ENCODE data around the gene GGACT. TPM values are rescaled to one million over a fixed set of nuclear protein-coding genes. Genes with fewer than 3 reads are reported as not detected.
A peak's percentile ranks its signal among the peaks of the same experiment; 100 is the strongest.

GGACT gene
- total and polyA plus RNA-seq, 2 experiments from 2014 or later, result 0.24 to 1.0 TPM

- peaks cover 17% of the 10 kb centered on the region; the same call in 1 of the 2 replicates for H3K36me3 ChIP-seq (ENCODE audit: insufficient read depth)
- no peak overlapping the region for H2AFZ ChIP-seq
- H3F3A ChIP-seq (replicated peaks; ENCODE audit: low read depth), result no peaks in the 10 kb centered on the region
Measured at GRCh38 chr13:100627120-100627519, 38.5 kb upstream of the GGACT start.

GRCh38 chr13:100625447-100625846 is 36.9 kb upstream of the GGACT start:
- Mint-ChIP-seq H3K36me3 (ENCODE audit: low read depth) (peaks cover 89% of the 10 kb centered on the region), H3K4me1 (peaks cover 16% of the 10 kb centered on the region), H3K27me3 (ENCODE audit: insufficient read depth, low read depth, poor library complexity) (no peaks in the 10 kb centered on the region), H3K27ac (0 out of 2 replicates have a peak overlapping the region, but pooled peaks have one; percentile 42), H3K9me3 (peaks cover 14% of the 10 kb centered on the region), H3K4me3 (no peak overlapping the region)
- H3K4me1 ChIP-seq (ENCODE audit: insufficient read depth), result peaks cover 15% of the 10 kb centered on the region
- H3K27me3 ChIP-seq (ENCODE audit: insufficient read depth), result no peaks in the 10 kb centered on the region
- no peaks in the 10 kb centered on the region for H4K20me1 ChIP-seq (replicated peaks; ENCODE audit: insufficient read depth)
- peak overlapping the region; percentile 45 for H3K4me2 ChIP-seq
- no peak for ATAC-seq
- H3F3A ChIP-seq (replicated peaks; ENCODE audit: low read depth), result no peaks in the 10 kb centered on the region
- 0 out of 2 replicates have a peak overlapping the region, but pooled peaks have one; percentile 52 for H3K27ac ChIP-seq (ENCODE audit: low read depth)
- H2AFZ ChIP-seq, result no peak overlapping the region
- no peaks in the 10 kb centered on the region for H3K79me2 ChIP-seq (replicated peaks; ENCODE audit: insufficient read depth)
- TF ChIP-seq EZH2phosphoT487 (IDR thresholded peaks at IDR 0.05; ENCODE audit: unreplicated experiment), result no peak
- TF ChIP-seq STAT1 (IDR thresholded peaks at IDR 0.05; ENCODE audit: unreplicated experiment), result no peak
- TF ChIP-seq CREB1 (CRISPR knock-in tag; IDR thresholded peaks at IDR 0.05; ENCODE audit: low read depth), result no peak
- no peak for TF ChIP-seq EZH2 (IDR thresholded peaks at IDR 0.05; ENCODE audit: low read depth, unreplicated experiment)
- no peak overlapping the region for H3K4me3 ChIP-seq
- peak; percentile 36 for DNase-seq (ENCODE audit: low spot score)
- H3K9me2 ChIP-seq (ENCODE audit: insufficient read depth), result peaks cover 3% of the 10 kb centered on the region; the same call in 1 of the 2 replicates
- H3K36me3 ChIP-seq (ENCODE audit: insufficient read depth), result peaks cover 23% of the 10 kb centered on the region; the same call in 1 of the 2 replicates

More at GRCh38 chr13:100627120-100627519, 38.5 kb upstream of the GGACT start:
- Mint-ChIP-seq H3K27ac (no peak overlapping the region), H3K9me3 (0 out of 3 replicates have a peak, but pooled peaks cover under 1% of the 10 kb centered on the region), H3K36me3 (ENCODE audit: low read depth) (peaks cover 80% of the 10 kb centered on the region), H3K4me1 (peaks cover 25% of the 10 kb centered on the region), H3K4me3 (no peak overlapping the region), H3K27me3 (ENCODE audit: insufficient read depth, low read depth, poor library complexity) (no peaks in the 10 kb centered on the region)
- Histone ChIP-seq H3K4me1 (ENCODE audit: insufficient read depth) (peaks cover 21% of the 10 kb centered on the region), H3K9me2 (ENCODE audit: insufficient read depth) (peaks cover 3% of the 10 kb centered on the region; the same call in 1 of the 2 replicates), H3K4me2 (no peak overlapping the region), H3K27me3 (ENCODE audit: insufficient read depth) (no peaks in the 10 kb centered on the region), H3K27ac (ENCODE audit: low read depth) (no peak overlapping the region; the same call in 1 of the 2 replicates), H3K79me2 (replicated peaks; ENCODE audit: insufficient read depth) (no peaks in the 10 kb centered on the region), H4K20me1 (replicated peaks; ENCODE audit: insufficient read depth) (no peaks in the 10 kb centered on the region), H3K4me3 (no peak overlapping the region)
- TF ChIP-seq ETS1 (IDR thresholded peaks at IDR 0.05), result no peak
- TF ChIP-seq EZH2 (IDR thresholded peaks at IDR 0.05; ENCODE audit: low read depth, unreplicated experiment), result no peak
- no peak for TF ChIP-seq CTCF (conservative IDR thresholded peaks at IDR 0.05; ENCODE audit: low read depth in 2 of 2)
- DNase-seq (ENCODE audit: low spot score), result no peak
- ATAC-seq, result no peak

- Histone ChIP-seq H3K4me2 (no peak overlapping the region), H3K79me2 (replicated peaks; ENCODE audit: insufficient read depth) (no peaks in the 10 kb centered on the region), H4K20me1 (replicated peaks; ENCODE audit: insufficient read depth) (no peaks in the 10 kb centered on the region), H3K27me3 (ENCODE audit: insufficient read depth) (no peaks in the 10 kb centered on the region), H3K36me3 (ENCODE audit: insufficient read depth) (peaks cover 23% of the 10 kb centered on the region), H3K27ac (ENCODE audit: low read depth) (no peak overlapping the region), H3F3A (replicated peaks; ENCODE audit: low read depth) (no peaks in the 10 kb centered on the region), H2AFZ (no peak overlapping the region), H3K9me2 (ENCODE audit: insufficient read depth) (peaks cover 3% of the 10 kb centered on the region; the same call in 1 of the 2 replicates), H3K4me1 (ENCODE audit: insufficient read depth) (peaks cover 12% of the 10 kb centered on the region), H3K4me3 (no peak overlapping the region)
- peaks cover 11% of the 10 kb centered on the region for H3K4me1 Mint-ChIP-seq
- no peak overlapping the region for H3K4me3 Mint-ChIP-seq
- H3K36me3 Mint-ChIP-seq (ENCODE audit: low read depth), result peaks cover 84% of the 10 kb centered on the region
- H3K27ac Mint-ChIP-seq, result no peak overlapping the region
- no peaks in the 10 kb centered on the region for H3K27me3 Mint-ChIP-seq (ENCODE audit: insufficient read depth, low read depth, poor library complexity)
- H3K9me3 Mint-ChIP-seq, result peaks cover 48% of the 10 kb centered on the region
- no peak for ATAC-seq
- no peak for DNase-seq (ENCODE audit: low spot score)
- TF ChIP-seq ZNF331 (CRISPR knock-in tag; IDR thresholded peaks at IDR 0.05; ENCODE audit: low read depth), result no peak
- TF ChIP-seq CREB1 (CRISPR knock-in tag; IDR thresholded peaks at IDR 0.05; ENCODE audit: low read depth), result no peak
- no peak for TF ChIP-seq REST (IDR thresholded peaks at IDR 0.05; ENCODE audit: unreplicated experiment)
- TF ChIP-seq EZH2phosphoT487 (IDR thresholded peaks at IDR 0.05; ENCODE audit: unreplicated experiment), result no peak
- TF ChIP-seq ETS1 (IDR thresholded peaks at IDR 0.05), result no peak
- TF ChIP-seq EZH2 (IDR thresholded peaks at IDR 0.05; ENCODE audit: low read depth, unreplicated experiment), result no peak
- no peak for TF ChIP-seq JUNB (IDR thresholded peaks at IDR 0.05; ENCODE audit: unreplicated experiment)
Measured at GRCh38 chr13:100620792-100621191, 32.2 kb upstream of the GGACT start.

Measured in GM23338 (cell line).